Upper lobe of right lung (tissue), 1 donor: ENCODE results near the gene ENKD1. TPM values are rescaled to one million over a fixed set of nuclear protein-coding genes. Genes with fewer than 3 reads are reported as not detected.

Experiments used
- ATAC-seq: fragments of 200-7000 bp; cut with Tn5 transposase; one replicate; pipeline ENCODE4 v1.9.1; 2020; ENCODE audit warnings: mild to moderate bottlenecking, moderate library complexity
- DNase-seq: peaks from one replicate; pipeline ENCODE4 v3.0.0-alpha.2; 2020
- H3K27ac ChIP-seq: fragments of 200-600 bp; one replicate; pipeline ENCODE4 v1.8.0; 2022
- H3K27me3 ChIP-seq: fragments of 200-600 bp; one replicate; pipeline ENCODE4 v1.8.0; 2022; ENCODE audit warnings: mild to moderate bottlenecking
- H3K36me3 ChIP-seq: fragments of 200-600 bp; one replicate; pipeline ENCODE4 v1.8.0; 2022
- H3K4me1 ChIP-seq: fragments of 200-600 bp; one replicate; pipeline ENCODE4 v1.8.0; 2022
- H3K4me3 ChIP-seq: fragments of 200-600 bp; one replicate; pipeline ENCODE4 v1.8.0; 2022; ENCODE audit warnings: mild to moderate bottlenecking
- H3K9me3 ChIP-seq: fragments of 200-600 bp; one replicate; pipeline ENCODE4 v1.8.0; 2022
- intact Hi-C: fragments of 100-400 bp; cut with DNase I; formaldehyde crosslinking; loops from one replicate; pipeline ENCODE4 v1.11.0; 2022
- total RNA-seq: library from RNA; stranded (reverse); fragmentation: NEBNext Ultra II Directional; extraction: Animal tissue kit (Norgen Biotek cat#: 25700); gene quantifications from one replicate; pipeline ENCODE4 v1.2.1, GENCODE V29; 2021
- TF ChIP-seq, protein P1 (sequence below): fragments of 200-600 bp; IDR thresholded peaks from one replicate; pipeline ENCODE4 v1.8.0; 2022; ENCODE audit warnings: antibody characterized with exemption
- donor health status: DM: no; HTN: yes; CAD: no; lungs with severe emphysema.

ENKD1 gene
- total RNA-seq, 1 donor from 2014 or later: 14.5 TPM

DNA sequence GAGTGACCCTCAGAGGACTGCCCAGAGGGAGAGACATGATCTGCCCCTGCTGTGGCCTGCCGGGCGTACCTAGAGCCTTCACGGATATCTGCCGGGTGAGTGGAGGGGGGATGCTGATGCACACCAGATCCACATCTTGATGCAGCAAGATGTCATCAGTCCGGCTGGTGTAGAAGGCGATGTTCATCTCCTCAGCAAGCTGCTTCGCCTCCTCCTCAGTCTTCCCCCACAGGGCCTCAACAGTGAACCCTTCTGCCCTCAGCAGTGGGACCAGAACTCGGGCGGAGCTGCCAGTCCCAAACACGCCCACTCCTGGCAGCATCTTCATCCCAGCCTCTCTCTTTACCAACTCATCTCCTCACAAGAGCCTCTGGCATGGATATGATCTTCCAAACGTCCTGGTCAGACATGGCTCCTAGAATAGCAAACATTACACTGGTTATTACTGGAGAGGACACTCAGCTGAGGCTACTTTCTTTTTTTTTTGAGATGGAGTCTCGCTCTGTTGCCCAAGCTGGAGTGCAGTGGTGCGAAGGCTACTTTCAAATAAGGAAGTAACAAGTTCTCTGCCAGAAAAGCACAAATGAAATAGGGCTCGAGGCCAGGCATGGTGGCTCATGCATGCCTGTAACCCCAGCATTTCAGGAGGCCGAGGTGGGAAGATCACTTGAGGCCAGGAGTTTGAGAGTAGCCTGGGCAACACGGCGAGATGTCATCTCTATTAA lies 19.0 kb upstream of the ENKD1 start:
- intact Hi-C loops: no loop called here
- Histone ChIP-seq H3K4me3 (no peak overlapping the region), H3K27ac (peak overlapping the region; percentile 78)

DNA sequence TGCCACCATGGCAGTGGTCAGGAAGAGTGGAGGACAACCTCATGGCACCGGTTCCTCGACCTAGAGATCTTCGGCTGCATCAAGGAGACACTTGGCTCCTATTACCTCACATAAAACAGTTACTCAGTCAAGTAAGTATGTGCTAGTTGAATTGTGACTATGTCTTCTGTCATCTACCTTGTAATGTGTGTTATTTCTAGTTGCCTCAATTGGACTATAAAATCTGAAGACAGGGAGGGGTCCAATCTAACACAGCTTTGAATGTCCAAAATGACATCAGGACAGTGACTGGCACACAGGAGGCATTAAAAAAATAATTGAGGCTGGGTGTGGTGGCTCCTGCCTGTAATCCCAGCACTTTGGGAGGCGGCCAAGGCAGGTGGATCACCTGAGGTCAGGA lies 17.2 kb upstream of the ENKD1 start:
- Histone ChIP-seq H3K27ac (peak overlapping the region; percentile 24), H3K27me3 (no peaks in the 10 kb centered on the region), H3K9me3 (no peaks in the 10 kb centered on the region), H3K4me3 (no peak overlapping the region), H3K4me1 (peaks cover 6% of the 10 kb centered on the region), H3K36me3 (peaks cover 11% of the 10 kb centered on the region)
- ATAC-seq: no peak
- TF ChIP-seq, protein P1, sequence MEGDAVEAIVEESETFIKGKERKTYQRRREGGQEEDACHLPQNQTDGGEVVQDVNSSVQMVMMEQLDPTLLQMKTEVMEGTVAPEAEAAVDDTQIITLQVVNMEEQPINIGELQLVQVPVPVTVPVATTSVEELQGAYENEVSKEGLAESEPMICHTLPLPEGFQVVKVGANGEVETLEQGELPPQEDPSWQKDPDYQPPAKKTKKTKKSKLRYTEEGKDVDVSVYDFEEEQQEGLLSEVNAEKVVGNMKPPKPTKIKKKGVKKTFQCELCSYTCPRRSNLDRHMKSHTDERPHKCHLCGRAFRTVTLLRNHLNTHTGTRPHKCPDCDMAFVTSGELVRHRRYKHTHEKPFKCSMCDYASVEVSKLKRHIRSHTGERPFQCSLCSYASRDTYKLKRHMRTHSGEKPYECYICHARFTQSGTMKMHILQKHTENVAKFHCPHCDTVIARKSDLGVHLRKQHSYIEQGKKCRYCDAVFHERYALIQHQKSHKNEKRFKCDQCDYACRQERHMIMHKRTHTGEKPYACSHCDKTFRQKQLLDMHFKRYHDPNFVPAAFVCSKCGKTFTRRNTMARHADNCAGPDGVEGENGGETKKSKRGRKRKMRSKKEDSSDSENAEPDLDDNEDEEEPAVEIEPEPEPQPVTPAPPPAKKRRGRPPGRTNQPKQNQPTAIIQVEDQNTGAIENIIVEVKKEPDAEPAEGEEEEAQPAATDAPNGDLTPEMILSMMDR: no peak
- DNase-seq: no peak
- intact Hi-C loops: no loop called here

More for the DNA sequence above, 19.0 kb upstream of the ENKD1 start:
- TF ChIP-seq, protein P1: no peak
- Histone ChIP-seq H3K36me3 (peaks cover 11% of the 10 kb centered on the region), H3K4me1 (peaks cover 6% of the 10 kb centered on the region), H3K27me3 (no peaks in the 10 kb centered on the region), H3K9me3 (no peaks in the 10 kb centered on the region)
- no peak for DNase-seq
- no peak for ATAC-seq

DNA sequence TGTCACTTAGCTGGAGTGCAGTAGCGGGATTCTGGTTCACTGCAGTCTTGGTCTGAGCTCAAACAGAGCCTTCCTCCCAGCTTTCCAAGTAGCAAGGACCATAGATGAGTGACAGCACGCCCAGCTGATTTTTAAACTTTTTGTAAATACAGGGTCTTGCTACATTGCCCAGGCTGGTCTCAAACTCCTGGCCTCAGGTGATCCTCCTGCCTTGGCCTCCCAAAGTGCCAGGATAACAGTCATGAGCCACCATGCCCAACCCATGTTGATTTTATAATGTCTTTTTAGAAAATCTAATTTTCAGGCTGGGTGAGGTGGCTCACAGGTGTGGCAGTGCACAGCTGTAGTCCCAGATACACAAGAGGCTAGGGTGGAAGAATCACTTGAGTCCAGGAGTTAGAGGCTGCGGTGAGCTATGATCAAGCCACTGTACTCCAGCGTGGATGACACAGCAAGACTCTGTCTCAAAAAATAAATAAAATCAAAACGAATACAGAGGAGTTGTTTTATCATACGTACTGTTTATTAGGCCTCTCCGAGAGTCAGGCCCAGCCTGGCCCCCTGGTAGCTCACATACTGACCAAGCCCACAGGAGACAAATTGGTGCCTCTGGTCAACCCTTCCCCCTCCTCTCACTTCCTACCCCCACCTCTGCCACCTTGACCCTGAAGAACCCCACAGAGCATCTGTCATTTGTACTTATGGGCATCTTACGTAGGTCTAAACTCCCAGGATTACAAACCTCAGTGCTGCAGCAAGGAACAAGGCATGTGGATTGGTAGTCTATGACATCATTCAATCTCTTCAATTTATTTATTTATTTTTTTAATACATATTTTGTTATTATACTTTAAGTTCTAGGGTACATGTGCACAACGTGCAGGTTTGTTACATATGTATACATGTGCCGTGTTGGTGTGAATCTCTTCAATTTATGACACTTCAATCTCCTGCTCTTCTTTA lies 13.7 kb upstream of the ENKD1 start:
- Histone ChIP-seq H3K27me3 (no peaks in the 10 kb centered on the region), H3K27ac (no peak overlapping the region), H3K9me3 (no peaks in the 10 kb centered on the region), H3K4me3 (no peak overlapping the region), H3K4me1 (peaks cover 1% of the 10 kb centered on the region), H3K36me3 (peaks cover 8% of the 10 kb centered on the region)
- intact Hi-C loops: loop anchor here (10.0 kb wide), 1 partner anchor 245 kb away; no protein-coding TSS in a partner anchor
- DNase-seq (no peak), ATAC-seq (no peak)
- TF ChIP-seq, protein P1: no peak

DNA sequence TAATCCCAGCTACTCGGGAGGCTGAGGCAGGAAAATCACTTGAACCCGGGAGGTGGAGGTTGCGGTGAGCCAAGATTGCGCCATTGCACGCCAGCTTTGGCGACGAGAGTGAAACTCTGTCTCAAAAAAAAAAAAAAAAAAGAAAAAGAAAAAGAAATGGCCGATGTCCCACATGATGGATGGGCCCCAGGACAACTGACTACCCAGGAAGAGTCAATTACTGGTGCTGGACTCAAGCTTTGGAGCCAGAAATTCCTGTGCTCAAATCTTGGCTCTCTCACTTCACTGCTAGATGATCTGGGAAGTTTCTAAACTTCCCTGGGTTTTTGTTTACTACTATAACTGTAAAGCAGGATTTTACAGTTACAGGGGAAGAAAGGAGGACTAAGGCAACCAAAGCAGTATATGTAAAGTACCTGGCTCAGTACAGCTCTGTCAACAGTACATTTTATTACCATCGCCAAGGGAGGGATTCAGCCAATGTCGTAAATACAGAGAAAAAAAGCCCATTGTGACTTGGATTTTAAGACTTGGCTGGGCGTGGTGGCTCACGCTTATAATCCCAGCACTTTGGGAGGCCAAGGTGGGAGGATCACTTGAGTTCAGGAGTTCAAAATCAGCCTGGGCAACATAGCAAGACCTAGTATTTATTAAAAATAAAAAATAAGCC lies 11.9 kb upstream of the ENKD1 start:
- Histone ChIP-seq H3K9me3 (no peaks in the 10 kb centered on the region), H3K4me1 (peaks cover 14% of the 10 kb centered on the region), H3K27me3 (no peaks in the 10 kb centered on the region), H3K4me3 (no peak overlapping the region), H3K36me3 (no peaks in the 10 kb centered on the region), H3K27ac (no peak overlapping the region)
- no peak for DNase-seq
- TF ChIP-seq, protein P1: no peak
- intact Hi-C loops: loop anchor here (10.0 kb wide), 1 partner anchor 246 kb away; no protein-coding TSS in a partner anchor
- no peak for ATAC-seq

DNA sequence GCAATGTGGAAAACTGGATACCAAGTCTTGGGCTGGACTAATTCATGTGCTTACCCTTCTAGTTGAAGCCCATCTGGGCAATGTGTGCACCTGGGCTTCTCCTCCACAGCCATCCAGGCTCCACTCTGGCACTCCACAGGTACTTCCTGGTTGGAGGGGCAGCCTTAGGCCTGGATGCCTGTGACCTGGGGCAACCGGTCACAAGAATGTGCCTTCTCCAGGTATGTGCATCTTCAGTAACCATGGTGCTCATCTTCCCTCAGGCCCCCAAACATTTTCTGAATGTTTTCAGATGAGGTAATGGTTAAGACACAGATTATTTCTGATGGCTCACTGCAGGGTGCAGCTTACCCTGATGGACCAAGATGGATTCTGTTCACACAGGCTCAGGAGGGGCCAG lies 11.2 kb upstream of the ENKD1 start:
- TF ChIP-seq, protein P1: no peak
- Histone ChIP-seq H3K4me3 (no peak overlapping the region), H3K4me1 (peaks cover 21% of the 10 kb centered on the region), H3K9me3 (no peaks in the 10 kb centered on the region), H3K27me3 (no peaks in the 10 kb centered on the region), H3K36me3 (no peaks in the 10 kb centered on the region), H3K27ac (no peak overlapping the region)
- DNase-seq (no peak), ATAC-seq (no peak)
- intact Hi-C loops: loop anchor here (10.0 kb wide), 1 partner anchor 247 kb away; no protein-coding TSS in a partner anchor
